Myocyte (in vitro differentiated cells): ENCODE results near the gene LRG1. TPM values are rescaled to one million over a fixed set of nuclear protein-coding genes. Genes with fewer than 3 reads are reported as not detected.

Source experiments
- DNase-seq: peaks from one replicate; pipeline ENCODE4 v3.0.0-alpha.2; 2012; ENCODE audit warnings: low read depth
- total RNA-seq: library from RNA; depleted of rRNA; stranded (reverse); fragments of >200 nt; gene quantifications from 2 replicates; pipeline ENCODE4 v1.2.3, GENCODE V29; 2014

LRG1 gene
- total RNA-seq, 1 donor from 2014 or later, result 0.05 TPM

- no peak for DNase-seq
Measured at GRCh38 chr19:4496304-4496703, 43.5 kb downstream of the LRG1 start.

- no peak for DNase-seq
Measured at GRCh38 chr19:4495471-4495870, 44.4 kb downstream of the LRG1 start.

- no peak for DNase-seq
Measured at GRCh38 chr19:4494691-4495064, 45.2 kb downstream of the LRG1 start.

- no peak for DNase-seq
Measured at GRCh38 chr19:4493929-4494690, 45.7 kb downstream of the LRG1 start.

GRCh38 chr19:4493104-4493928 lies 46.5 kb downstream of the LRG1 start:
- DNase-seq, result no peak

- DNase-seq, result no peak
Measured at GRCh38 chr19:4492337-4493103, 47.3 kb downstream of the LRG1 start.

- no peak for DNase-seq
Measured at GRCh38 chr19:4491446-4491845, 48.4 kb downstream of the LRG1 start.

GRCh38 chr19:4488496-4488895 lies 51.3 kb downstream of the LRG1 start:
- DNase-seq, result no peak

GRCh38 chr19:4487572-4487971 lies 52.3 kb downstream of the LRG1 start:
- DNase-seq, result no peak

Other genes starting within 250 kb of the LRG1 start
- gene TMIGD2, start 237.6 kb downstream of the LRG1 start, total RNA-seq, result 0.57 TPM in 1 of 2 replicates, not detected in the other
- gene FSD1, start 235.4 kb downstream of the LRG1 start, total RNA-seq, result 2.3 and 2.6 TPM in 2 replicates
- 3.1 and 4.5 TPM in 2 replicates for gene STAP2, start 201.2 kb downstream of the LRG1 start, total RNA-seq
- gene MPND, start 196.5 kb downstream of the LRG1 start, total RNA-seq, result 2.2 and 2.7 TPM in 2 replicates
- 179 and 258 TPM in 2 replicates for gene SH3GL1, start 139.5 kb downstream of the LRG1 start, total RNA-seq
- gene CHAF1A, start 137.4 kb downstream of the LRG1 start, total RNA-seq, result 3.1 TPM in 2 replicates
- 85.4 and 119 TPM in 2 replicates for gene UBXN6, start 82.2 kb downstream of the LRG1 start, total RNA-seq
- gene HDGFL2, start 67.7 kb downstream of the LRG1 start, total RNA-seq, result 43.8 and 59.1 TPM in 2 replicates
- gene PLIN4, start 21.6 kb downstream of the LRG1 start, total RNA-seq, result 0.32 and 0.42 TPM in 2 replicates
- not detected in 2 replicates for gene PLIN5, start 4.8 kb downstream of the LRG1 start, total RNA-seq
- 373 and 483 TPM in 2 replicates for gene SEMA6B, start 19.6 kb upstream of the LRG1 start, total RNA-seq
- 3.7 and 7.5 TPM in 2 replicates for gene TNFAIP8L1, start 99.5 kb upstream of the LRG1 start, total RNA-seq
- 64.6 and 65.2 TPM in 2 replicates for gene MYDGF, start 130.3 kb upstream of the LRG1 start, total RNA-seq
- gene DPP9, start 183.8 kb upstream of the LRG1 start, total RNA-seq, result 44.7 and 49.4 TPM in 2 replicates